ENCODE results near the gene ARHGAP27. TPM values are rescaled to one million over a fixed set of nuclear protein-coding genes. Genes with fewer than 3 reads are reported as not detected.

ARHGAP27 gene
- total RNA-seq, 1 donor from 2014 or later = 73.8 TPM

- H3K4me3 ChIP-seq = no peak overlapping the region
- H3K27me3 ChIP-seq = no peaks in the 10 kb centered on the region
- no peaks in the 10 kb centered on the region for H3K4me1 ChIP-seq
- DNase-seq = no peak
- no peak for ATAC-seq
- no peak for TF ChIP-seq CTCF (IDR thresholded peaks at IDR 0.05)
- H3K36me3 ChIP-seq = peaks cover 85% of the 10 kb centered on the region
- intact Hi-C loops (cut with DNase I) = no loop called here
- H3K9me3 ChIP-seq = no peaks in the 10 kb centered on the region
- no peak overlapping the region for H3K27ac ChIP-seq
Measured at GRCh38 chr17:45397796-45398195, 34.9 kb downstream of the ARHGAP27 start.

GRCh38 chr17:45396496-45397205 lies 36.0 kb downstream of the ARHGAP27 start:
- DNase-seq (no peak), ATAC-seq (peak; percentile 3)
- intact Hi-C loops (cut with DNase I) = no loop called here
- Histone ChIP-seq H3K4me1 (no peaks in the 10 kb centered on the region), H3K36me3 (peaks cover 75% of the 10 kb centered on the region), H3K27ac (no peak overlapping the region), H3K9me3 (no peaks in the 10 kb centered on the region), H3K4me3 (no peak overlapping the region), H3K27me3 (no peaks in the 10 kb centered on the region)
- no peak for TF ChIP-seq CTCF (IDR thresholded peaks at IDR 0.05)

- Histone ChIP-seq H3K9me3 (no peaks in the 10 kb centered on the region), H3K4me1 (no peaks in the 10 kb centered on the region), H3K27ac (no peak overlapping the region), H3K36me3 (peaks cover 66% of the 10 kb centered on the region), H3K4me3 (no peak overlapping the region), H3K27me3 (no peaks in the 10 kb centered on the region)
- no peak for DNase-seq
- no peak for TF ChIP-seq CTCF (IDR thresholded peaks at IDR 0.05)
- ATAC-seq = peak; percentile 1
- intact Hi-C loops (cut with DNase I) = no loop called here
Measured at GRCh38 chr17:45395569-45396415, 36.9 kb downstream of the ARHGAP27 start.

- Histone ChIP-seq H3K27ac (no peak overlapping the region), H3K27me3 (no peaks in the 10 kb centered on the region), H3K36me3 (peaks cover 59% of the 10 kb centered on the region), H3K4me3 (no peak overlapping the region), H3K4me1 (no peaks in the 10 kb centered on the region), H3K9me3 (no peaks in the 10 kb centered on the region)
- ATAC-seq (peak; percentile 79), DNase-seq (peak; percentile 75)
- peak; percentile 68 for TF ChIP-seq CTCF (IDR thresholded peaks at IDR 0.05)
- intact Hi-C loops (cut with DNase I) = no loop called here
Measured at GRCh38 chr17:45394913-45395568, 37.6 kb downstream of the ARHGAP27 start.

GRCh38 chr17:45394564-45394912 lies 38.1 kb downstream of the ARHGAP27 start:
- Histone ChIP-seq H3K27ac (no peak overlapping the region), H3K36me3 (peaks cover 54% of the 10 kb centered on the region), H3K27me3 (no peaks in the 10 kb centered on the region), H3K4me1 (no peaks in the 10 kb centered on the region), H3K4me3 (no peak overlapping the region), H3K9me3 (no peaks in the 10 kb centered on the region)
- TF ChIP-seq CTCF (IDR thresholded peaks at IDR 0.05) = no peak
- no peak for DNase-seq
- no peak for ATAC-seq
- intact Hi-C loops (cut with DNase I) = no loop called here
